Astrocyte of the cerebellum (primary cell): Measurements from ENCODE around the gene SLC2A8.

ENCODE experiments used
- DNase-seq: peaks from one replicate; pipeline ENCODE4 v3.0.0-alpha.2; 2011; ENCODE audit warnings: low read depth
- H3K4me3 ChIP-seq: 2 replicates; pipeline ENCODE4 v1.5.1; 2011; ENCODE audit warnings: mild to moderate bottlenecking, low read depth, low read length, moderate library complexity
- in situ Hi-C: cut with HindIII; loops from 2 replicates; pipeline ENCODE4 v1.10.0; 2017; ENCODE audit warnings: low sequenced_read_pairs
- TF ChIP-seq, protein P1 (sequence below): IDR thresholded peaks from 2 replicates; pipeline ENCODE4 v1.5.1; 2012; ENCODE audit warnings: low read length, low read depth, moderate library complexity, mild to moderate bottlenecking; ENCODE audit errors: missing control alignments

SLC2A8 gene

DNA sequence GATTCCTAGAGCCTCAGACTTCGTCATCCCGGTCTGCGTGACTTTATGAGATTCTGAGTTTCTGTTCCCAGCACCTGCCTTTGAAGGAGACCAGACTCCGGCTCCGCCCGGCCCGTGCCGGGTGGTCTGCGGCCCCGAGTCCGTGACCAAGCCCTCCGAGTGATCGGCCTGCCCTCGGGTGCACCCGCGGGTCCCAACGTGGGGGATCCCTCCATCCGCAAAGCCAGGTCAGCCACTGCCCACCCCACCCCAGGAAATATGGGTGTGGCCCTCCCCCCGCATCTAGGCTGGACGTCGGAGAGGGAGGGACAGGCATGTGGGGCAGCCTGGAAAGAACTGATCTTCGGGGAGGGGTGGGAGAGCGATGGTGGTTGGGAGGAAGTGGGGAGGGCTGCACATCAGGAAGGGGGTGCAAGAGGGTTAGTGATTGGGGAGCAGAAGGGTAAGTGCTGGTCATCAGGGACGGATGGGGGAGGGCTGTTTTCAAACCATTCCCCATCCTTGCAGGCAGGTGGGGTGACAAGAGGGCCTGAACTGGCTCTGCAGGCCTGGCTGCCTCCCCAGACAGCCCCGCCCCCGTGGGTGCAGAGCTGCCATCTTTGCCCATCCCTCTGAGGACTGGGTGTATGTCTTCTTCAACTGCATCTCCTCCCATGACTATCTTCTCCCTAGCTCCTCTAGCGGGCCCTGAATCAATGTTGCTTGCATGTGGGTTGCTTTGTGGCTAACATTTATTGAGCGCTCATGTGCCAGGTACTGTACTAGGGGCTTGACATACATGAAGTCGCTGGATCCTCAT, 55.1 kb downstream of the SLC2A8 start:
- H3K4me3 ChIP-seq: peak overlapping the region; percentile 91
- in situ Hi-C loops: no loop called here
- TF ChIP-seq, protein P1, sequence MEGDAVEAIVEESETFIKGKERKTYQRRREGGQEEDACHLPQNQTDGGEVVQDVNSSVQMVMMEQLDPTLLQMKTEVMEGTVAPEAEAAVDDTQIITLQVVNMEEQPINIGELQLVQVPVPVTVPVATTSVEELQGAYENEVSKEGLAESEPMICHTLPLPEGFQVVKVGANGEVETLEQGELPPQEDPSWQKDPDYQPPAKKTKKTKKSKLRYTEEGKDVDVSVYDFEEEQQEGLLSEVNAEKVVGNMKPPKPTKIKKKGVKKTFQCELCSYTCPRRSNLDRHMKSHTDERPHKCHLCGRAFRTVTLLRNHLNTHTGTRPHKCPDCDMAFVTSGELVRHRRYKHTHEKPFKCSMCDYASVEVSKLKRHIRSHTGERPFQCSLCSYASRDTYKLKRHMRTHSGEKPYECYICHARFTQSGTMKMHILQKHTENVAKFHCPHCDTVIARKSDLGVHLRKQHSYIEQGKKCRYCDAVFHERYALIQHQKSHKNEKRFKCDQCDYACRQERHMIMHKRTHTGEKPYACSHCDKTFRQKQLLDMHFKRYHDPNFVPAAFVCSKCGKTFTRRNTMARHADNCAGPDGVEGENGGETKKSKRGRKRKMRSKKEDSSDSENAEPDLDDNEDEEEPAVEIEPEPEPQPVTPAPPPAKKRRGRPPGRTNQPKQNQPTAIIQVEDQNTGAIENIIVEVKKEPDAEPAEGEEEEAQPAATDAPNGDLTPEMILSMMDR: peak; percentile 11
- no peak for DNase-seq

DNA sequence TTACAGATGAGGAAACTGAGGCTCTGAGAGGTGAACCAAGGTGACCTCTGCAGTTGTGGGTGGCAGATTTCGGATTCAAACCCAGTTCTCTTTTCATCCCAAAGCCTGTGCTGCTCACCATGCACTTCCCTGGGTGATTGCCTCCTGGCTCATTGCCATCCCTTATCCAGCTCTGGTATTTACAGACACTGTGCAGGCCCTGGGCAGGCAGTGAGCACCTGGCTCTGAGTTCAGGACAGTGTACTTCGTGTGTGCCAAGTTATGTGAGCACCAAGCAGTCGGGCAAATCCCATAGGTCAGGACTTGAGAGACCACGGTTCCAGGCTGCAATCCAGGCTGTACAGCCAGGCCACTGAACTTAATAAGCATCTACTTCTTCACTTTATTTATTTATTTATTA, 55.7 kb downstream of the SLC2A8 start:
- H3K4me3 ChIP-seq: peak overlapping the region; percentile 91
- in situ Hi-C loops: no loop called here
- no peak for DNase-seq
- TF ChIP-seq, protein P1: no peak

DNA sequence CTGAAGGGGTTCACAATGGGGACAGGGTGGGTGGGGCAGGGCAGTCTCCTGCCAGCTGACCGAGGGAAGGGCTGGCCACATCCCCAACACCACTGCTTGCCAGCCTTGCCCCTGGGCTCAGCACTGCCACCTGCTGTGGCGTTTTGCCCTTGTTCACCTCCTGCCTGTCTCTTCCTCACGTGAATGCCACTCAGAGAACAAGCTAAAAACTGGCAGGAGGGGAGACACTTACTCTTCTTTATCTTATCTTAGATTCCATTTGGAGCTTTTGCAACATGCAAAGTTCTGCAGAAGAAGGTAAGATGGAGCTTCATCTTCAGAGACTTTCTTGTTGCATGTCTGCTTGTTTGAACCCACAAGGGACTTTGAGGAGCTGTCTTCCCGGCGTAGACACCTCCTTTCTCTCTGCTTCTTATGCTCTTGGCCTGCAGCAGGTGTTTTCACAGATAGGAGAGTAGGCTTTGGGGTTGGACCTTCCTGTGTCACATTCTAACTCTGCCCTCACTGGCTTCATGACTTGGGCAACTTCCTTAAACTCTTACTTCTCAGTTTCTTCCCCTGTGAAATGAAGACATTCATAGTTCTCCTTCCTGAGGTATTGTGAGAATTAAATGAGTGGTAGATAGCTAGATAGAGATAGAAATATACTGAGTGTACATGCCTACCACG, 58.5 kb downstream of the SLC2A8 start:
- DNase-seq: no peak
- in situ Hi-C loops: no loop called here
- H3K4me3 ChIP-seq: no peak overlapping the region

DNA sequence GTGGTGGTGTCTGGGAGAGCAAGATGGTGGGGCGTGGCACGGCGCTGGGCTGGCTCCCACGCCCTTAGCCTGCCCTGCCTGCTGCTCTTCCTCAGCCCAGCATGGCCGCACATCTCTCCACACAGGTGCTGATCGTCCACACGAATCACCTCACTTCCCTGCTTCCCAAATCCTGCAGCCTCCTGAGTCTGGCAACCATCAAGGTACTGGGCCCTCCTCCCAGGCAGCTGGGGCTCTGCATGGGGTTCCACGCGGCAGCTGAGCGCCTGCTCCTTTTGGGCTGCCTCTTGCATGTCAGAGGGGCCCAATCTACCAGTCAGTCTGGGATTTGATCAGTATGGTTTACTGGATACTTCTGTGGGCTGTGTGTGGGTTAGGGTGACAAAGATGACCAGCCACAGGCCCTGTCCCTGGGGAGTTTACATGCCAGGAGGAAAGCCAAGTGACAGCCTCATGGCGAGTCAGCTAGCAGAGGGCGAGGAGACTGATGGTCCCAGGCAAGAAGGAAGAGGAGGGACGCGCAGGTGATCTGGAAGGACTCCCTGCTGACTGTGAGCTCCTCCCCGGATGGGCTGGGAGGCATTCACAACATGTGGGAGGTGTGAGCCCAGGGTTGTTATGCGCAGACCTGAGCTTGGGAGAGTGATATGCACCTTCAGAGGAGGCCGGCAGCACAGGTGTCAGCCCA, 60.4 kb downstream of the SLC2A8 start:
- no peak for DNase-seq
- no peak overlapping the region for H3K4me3 ChIP-seq
- TF ChIP-seq, protein P1: no peak
- in situ Hi-C loops: no loop called here

More for the DNA sequence above, 58.5 kb downstream of the SLC2A8 start:
- TF ChIP-seq, protein P1: peak; percentile 7
